ENCODE results near the gene AMZ1.
"Not testable (repeated sequence)": the region's sequence is repeated elsewhere in the genome, so short reads cannot be mapped to it uniquely, and the experiment has no call there.

AMZ1 gene

DNA sequence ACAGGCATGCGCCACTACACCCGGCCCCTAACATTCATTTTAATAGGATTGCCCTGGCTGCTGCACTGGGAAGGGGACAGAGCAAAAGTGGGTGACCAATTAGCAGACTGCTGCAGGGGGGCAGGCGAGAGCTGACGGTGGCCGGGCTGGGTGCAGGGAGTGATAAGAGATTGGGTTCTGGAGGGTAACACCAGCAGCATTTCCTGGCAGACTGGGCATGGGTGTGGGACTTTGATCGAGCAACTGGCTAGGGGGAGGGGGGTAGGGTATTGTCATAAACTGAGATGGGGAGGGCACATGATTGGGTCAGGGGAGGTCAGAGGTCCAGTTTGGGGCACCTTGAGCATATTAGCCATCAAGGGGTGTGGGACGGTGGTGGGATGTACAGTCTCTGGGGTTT is 20.2 kb upstream of the AMZ1 start:
- no peak for DNase-seq (ENCODE audit: low read depth in 2 of 2)

DNA sequence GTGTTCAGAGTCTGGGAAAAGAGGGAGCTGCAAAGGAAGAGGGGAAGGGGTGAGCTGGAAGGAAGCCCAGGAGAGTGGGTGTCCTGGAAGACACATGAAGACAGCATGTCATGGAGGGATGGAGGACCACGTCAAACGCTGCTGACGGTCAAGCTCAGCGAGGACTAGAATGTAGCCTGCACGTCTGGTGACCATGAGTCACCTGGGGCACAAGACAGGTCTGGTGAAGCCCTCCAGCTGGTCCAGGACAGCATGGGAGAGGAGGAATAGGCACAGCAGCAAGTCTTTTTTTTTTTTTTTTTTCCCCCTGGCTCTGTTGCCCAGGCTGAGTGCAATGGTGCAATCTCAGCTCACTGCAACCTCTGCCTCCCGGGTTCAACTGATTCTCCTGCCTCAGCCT is 19.6 kb upstream of the AMZ1 start:
- DNase-seq (ENCODE audit: low read depth in 2 of 2) = no peak

- no peak for DNase-seq (ENCODE audit: low read depth in 2 of 2)
These were observed 17.8 kb upstream of the AMZ1 start for GRCh38 chr7:2670171-2670570.

DNA sequence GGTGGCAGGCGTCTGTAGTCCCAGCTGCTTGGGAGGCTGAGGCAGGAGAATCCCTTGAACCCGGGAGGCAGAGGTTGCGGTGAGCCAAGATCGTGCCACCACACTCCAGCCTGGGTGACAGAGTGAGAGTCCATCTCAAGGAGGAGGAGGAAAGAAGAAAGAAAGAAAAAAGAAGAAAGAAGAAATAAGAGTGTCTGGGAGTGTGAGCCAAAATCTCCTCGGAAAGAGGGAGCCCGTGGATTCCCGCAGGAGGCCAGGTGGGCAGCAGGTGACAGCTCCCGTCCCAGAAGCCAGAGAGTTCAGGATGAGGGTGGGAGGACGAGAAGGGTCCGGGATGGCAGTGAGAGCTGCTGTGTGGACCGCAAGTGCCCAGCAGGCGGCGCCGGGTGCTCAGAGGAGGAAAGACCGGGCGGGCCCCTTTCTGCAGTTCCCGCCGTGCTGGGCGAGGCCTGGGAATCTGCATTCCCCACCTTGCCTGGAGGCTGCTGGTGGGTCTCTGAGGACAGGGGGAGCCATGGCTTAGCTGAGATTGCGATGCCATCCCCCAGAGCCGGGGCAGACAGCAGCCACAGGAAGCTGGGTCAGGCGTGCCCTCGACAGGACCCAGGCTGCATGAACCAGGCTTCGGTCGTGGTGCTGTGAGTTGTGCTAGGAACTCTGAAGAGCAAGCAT is 17.1 kb upstream of the AMZ1 start:
- peak; percentile 32 to 47 for DNase-seq (ENCODE audit: low read depth in 2 of 2)

DNA sequence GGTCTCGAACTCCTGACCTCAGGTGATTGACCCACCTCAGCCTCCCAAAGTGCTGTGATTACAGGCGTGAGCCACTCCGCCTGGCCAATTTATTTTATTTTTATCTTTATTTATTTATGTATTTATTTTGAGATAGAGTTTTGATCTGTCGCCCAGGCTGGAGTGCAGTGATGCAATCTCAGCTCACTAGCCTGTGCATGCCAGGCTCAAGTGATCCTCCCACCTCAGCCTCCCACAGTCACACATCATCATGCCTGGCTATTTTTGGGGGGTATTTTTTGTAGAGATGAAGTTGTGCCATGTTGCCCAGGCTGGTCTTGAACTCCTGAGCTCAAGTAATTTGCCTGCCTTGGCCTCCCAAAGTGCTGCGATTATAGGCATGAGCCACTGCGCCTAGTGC is 14.8 kb upstream of the AMZ1 start:
- not testable (repeated sequence) for DNase-seq (ENCODE audit: low read depth in 2 of 2)

GRCh38 chr7:2673934-2674333 is 14.1 kb upstream of the AMZ1 start:
- no peak for DNase-seq (ENCODE audit: low read depth in 2 of 2)

DNA sequence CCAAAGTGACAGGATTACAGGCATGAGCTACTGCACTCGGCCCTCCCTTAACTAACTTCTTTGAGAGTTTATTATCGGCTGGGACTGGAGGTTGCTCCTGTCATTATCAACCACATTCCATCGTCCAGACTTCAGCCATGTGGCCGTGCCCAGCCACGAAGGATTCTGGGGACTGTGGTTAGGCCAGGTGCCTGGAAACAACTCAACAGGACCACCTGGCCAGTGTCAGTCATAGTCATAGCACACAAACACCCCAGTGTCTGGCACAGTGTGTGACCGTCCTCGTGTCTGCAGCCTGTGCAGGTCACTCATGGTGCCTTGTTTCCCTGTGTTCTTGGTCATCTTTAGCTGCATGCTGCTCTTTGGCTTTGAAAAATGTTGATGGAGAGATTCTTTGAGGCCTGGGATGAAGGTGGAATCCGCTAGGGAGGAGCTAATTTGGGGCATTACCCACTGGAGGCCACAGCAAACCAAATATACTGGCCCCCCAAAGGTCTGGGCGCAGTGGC is 12.7 kb upstream of the AMZ1 start:
- no peak for DNase-seq (ENCODE audit: low read depth in 2 of 2)

DNA sequence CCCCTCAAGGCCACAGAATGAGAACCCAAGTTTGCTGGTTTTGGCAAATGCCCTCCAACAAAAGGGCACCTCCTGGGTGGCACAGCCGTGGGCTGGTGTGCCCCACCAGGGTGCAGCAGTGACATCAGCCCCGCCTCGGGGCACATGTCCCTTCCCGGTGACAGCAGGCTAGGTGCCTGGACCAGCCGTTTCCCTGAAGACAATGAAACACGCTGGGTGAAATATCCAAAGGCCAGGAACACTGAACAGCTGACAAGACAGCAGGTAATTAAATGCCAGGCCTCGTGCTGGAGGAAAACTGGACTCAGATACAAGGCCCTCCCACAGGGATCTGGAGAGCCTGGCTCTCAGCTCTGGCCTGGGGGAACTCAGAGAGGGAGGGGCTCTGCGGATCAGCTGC is 11.4 kb upstream of the AMZ1 start:
- DNase-seq (ENCODE audit: low read depth in 2 of 2) = not testable (repeated sequence)

GRCh38 chr7:2678454-2678853 is 9.5 kb upstream of the AMZ1 start:
- not testable (repeated sequence) for DNase-seq (ENCODE audit: low read depth in 2 of 2)

GRCh38 chr7:2679135-2680127 is 8.6 kb upstream of the AMZ1 start:
- DNase-seq (ENCODE audit: low read depth in 2 of 2) = not testable (repeated sequence)

DNA sequence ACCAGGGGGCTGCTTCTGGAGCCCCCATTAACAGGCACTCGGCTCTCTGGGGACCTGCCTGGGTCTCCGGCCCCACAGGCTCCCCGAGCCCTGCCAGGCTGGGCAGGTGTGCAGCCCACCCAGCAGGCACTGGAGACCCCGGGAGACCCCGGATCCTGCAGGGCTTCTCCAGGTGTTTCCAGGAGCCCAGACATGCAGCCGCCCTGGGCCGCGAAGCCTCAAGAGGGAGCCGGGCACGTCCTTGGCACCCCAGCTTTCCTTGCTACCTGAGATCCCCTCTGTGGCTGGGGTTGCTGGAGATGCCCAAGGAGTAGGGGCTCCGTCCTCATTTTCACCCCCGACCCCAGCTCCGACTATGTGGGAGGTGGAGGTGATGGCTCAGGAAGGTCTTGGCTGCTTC is 7.7 kb upstream of the AMZ1 start:
- DNase-seq (ENCODE audit: low read depth in 2 of 2) = no peak

- DNase-seq (ENCODE audit: low read depth in 2 of 2) = peak; percentile 17 to 20
These were observed 7.1 kb upstream of the AMZ1 start for GRCh38 chr7:2680792-2681490.

- DNase-seq (ENCODE audit: low read depth in 2 of 2) = no peak
These were observed 5.8 kb upstream of the AMZ1 start for GRCh38 chr7:2681929-2682799.

GRCh38 chr7:2684501-2684900 is 3.5 kb upstream of the AMZ1 start:
- DNase-seq (ENCODE audit: low read depth in 2 of 2) = no peak

GRCh38 chr7:2686101-2686500 is 1.9 kb upstream of the AMZ1 start:
- no peak for DNase-seq (ENCODE audit: low read depth in 2 of 2)

DNA sequence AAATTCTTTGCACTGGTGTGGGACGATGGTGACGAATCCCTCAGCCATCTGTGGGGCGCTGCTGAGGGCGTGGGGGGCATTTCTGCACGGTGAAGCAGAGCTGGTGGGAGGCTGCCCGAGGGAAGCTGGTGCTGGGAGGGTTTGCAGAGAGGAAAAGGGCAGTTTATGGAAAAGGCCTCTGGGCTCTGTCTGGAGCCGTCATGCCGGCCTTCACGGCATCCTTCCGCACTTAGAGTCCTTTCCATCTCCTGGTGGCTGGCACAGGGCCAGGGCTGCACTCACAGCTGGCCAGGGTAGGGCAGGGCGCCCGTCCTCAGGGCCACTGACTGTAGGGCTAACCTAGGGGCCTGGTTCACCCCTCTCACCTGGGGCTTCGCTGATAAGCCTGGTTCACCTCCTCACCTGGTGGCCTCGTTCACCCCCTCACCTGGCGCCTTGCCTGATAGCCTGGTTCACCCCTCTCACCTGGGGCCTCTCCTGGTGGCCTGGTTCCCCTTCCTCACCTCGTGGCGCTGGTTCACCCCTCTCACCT is 598 bp upstream of the AMZ1 start:
- no peak for DNase-seq (ENCODE audit: low read depth in 2 of 2)

GRCh38 chr7:2688409-2689342 is 674 bp downstream of the AMZ1 start:
- no peak for DNase-seq (ENCODE audit: low read depth in 2 of 2)

GRCh38 chr7:2689343-2689847 is 1.4 kb downstream of the AMZ1 start:
- no peak for DNase-seq (ENCODE audit: low read depth in 2 of 2)

- no peak for DNase-seq (ENCODE audit: low read depth in 2 of 2)
These were observed 2.1 kb downstream of the AMZ1 start for GRCh38 chr7:2689951-2690705.

All from stimulated activated CD4-positive, alpha-beta T cell treated with anti-CD3 and anti-CD28 coated beads, Interleukin-1b, Interleukin-23, amount 100 ng/mL, for 1 hour (primary cell).